Adipocyte (in vitro differentiated cells): ENCODE results near the gene RIMS1.

Experiments
- DNase-seq: peaks from one replicate; pipeline ENCODE4 v3.0.0-alpha.2; 2015; ENCODE audit warnings: low read depth
- H3K27me3 ChIP-seq: replicated peaks from 2 replicates; pipeline ENCODE4 v1.7.0; 2013; ENCODE audit warnings: mild to moderate bottlenecking, low read length, moderate library complexity; ENCODE audit not compliant: control insufficient read depth, insufficient read depth
- H3K36me3 ChIP-seq: 2 replicates; pipeline ENCODE4 v1.7.0; 2013; ENCODE audit warnings: low read length, mild to moderate bottlenecking, moderate library complexity; ENCODE audit not compliant: control insufficient read depth, insufficient read depth, severe bottlenecking
- H3K4me1 ChIP-seq: 2 replicates; pipeline ENCODE4 v1.7.0; 2013; ENCODE audit warnings: mild to moderate bottlenecking, low read length, moderate library complexity; ENCODE audit not compliant: control insufficient read depth, insufficient read depth
- H3K4me3 ChIP-seq: 2 replicates; pipeline ENCODE4 v1.7.0; 2013; ENCODE audit warnings: mild to moderate bottlenecking, low read length, moderate library complexity
- H3K9ac ChIP-seq: 2 replicates; pipeline ENCODE4 v1.7.0; 2013; ENCODE audit warnings: mild to moderate bottlenecking, low read length, moderate library complexity
- H3K9me3 ChIP-seq: 2 replicates; pipeline ENCODE4 v1.7.0; 2013; ENCODE audit warnings: mild to moderate bottlenecking, low read length, moderate library complexity; ENCODE audit not compliant: control insufficient read depth

RIMS1 gene

DNA sequence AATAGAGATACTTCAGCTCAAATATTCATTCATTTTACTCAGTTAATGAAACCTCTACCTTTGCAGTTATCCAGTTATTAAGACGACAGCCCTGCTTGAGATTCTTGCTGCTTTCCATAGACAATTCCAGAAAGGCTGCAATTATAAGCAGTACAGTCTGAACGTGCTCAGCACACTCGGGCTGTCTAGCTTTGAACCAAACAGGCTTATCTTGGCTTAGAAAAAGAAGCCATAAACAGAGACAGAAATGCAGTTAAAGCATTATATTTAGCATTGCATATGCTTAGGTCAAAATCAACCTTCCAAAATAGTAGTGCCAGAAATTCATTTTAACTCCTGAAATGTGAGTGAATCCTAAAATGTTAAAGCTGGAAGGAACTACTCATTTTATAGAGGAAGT is 531.4 kb downstream of the RIMS1 start:
- peak; percentile 34 for DNase-seq
- Histone ChIP-seq H3K9ac (no peak overlapping the region), H3K27me3 (peaks cover 5% of the 10 kb centered on the region), H3K4me3 (no peak overlapping the region), H3K9me3 (no peaks in the 10 kb centered on the region), H3K36me3 (no peaks in the 10 kb centered on the region), H3K4me1 (no peaks in the 10 kb centered on the region)

DNA sequence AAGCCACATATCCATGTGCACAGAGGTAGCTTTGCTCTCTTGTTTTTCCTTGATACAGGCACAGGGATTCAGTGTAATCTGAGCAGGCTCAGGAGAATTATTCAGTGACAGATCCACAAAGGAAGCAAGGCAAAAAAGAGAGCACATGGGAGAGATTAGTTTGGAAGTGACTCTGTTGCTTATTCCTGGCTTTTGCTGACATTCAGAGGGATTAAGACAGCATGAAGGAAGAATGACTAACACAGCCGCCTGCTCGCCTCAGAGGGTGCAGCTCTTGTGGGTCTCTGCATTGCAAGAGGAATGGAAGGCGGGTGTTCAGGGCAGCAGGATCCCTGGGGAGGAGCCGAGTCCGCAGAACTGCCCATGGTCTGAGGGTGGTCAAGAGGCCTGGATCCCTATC is 532.1 kb downstream of the RIMS1 start:
- no peaks in the 10 kb centered on the region for H3K4me1 ChIP-seq
- no peaks in the 10 kb centered on the region for H3K36me3 ChIP-seq
- no peak overlapping the region for H3K4me3 ChIP-seq
- peaks cover 5% of the 10 kb centered on the region for H3K27me3 ChIP-seq
- no peaks in the 10 kb centered on the region for H3K9me3 ChIP-seq
- DNase-seq: peak; percentile 91
- no peak overlapping the region for H3K9ac ChIP-seq

DNA sequence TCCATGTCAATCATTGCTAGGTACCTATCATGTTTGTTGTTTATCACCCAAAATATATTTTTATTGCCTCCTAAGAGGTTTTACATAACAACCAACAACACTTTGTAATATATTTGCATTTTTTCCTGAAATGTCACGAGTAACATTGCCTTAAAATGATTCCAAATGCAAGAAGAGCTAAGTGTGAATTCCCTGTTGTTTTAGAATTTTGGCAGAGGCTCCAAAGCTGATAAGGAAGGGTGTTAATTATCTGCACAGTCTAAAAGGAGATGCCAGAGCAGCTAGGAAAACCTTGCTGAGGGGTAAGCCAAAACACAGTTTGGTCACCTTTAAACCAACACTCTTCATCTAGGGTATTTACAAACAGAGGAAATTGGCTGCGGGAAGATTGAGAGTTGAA is 533.6 kb downstream of the RIMS1 start:
- Histone ChIP-seq H3K9ac (no peak overlapping the region), H3K9me3 (no peaks in the 10 kb centered on the region), H3K27me3 (no peaks in the 10 kb centered on the region), H3K4me1 (peaks cover 1% of the 10 kb centered on the region), H3K4me3 (no peak overlapping the region), H3K36me3 (no peaks in the 10 kb centered on the region)
- no peak for DNase-seq

DNA sequence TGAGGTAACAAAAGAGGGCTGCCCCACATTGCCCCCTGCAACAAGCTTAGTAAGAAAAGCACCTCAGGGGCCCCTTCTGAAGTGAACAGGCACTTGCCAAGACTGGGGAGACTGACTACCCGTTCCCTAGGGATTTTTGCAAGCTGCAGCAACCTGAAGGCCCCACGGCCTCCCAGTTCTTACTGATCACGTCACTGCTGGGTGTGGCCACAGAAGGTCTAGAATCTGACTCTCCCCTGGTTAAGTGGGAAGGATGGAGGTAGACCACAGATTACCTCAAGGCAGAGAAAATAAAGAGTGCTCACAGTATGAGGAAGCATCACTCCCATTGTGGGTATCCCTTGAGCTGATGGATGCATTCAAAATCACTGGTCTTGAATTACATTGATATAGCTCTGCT is 534.1 kb downstream of the RIMS1 start:
- no peaks in the 10 kb centered on the region for H3K36me3 ChIP-seq

DNA sequence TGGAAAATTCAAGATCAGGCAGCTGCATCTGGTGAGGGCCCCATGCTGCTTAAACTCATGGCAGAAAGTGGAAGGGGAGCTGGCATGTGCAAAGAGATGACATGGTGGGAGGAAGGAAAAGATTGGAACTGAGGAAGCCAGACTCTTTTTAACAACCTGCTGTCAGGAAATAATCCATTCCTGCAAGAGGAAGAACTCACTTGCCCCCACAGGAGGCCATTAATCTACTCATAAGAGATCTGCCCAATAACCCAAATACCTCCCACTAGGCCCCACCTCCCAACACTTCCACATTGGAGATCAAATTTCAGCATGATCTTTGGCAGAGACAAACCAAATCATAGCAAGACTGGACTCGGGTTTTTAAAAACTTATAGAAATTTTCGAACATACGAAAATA is 535.0 kb downstream of the RIMS1 start:
- Histone ChIP-seq H3K9ac (no peak overlapping the region), H3K4me1 (peaks cover 8% of the 10 kb centered on the region), H3K36me3 (no peaks in the 10 kb centered on the region), H3K27me3 (no peaks in the 10 kb centered on the region), H3K9me3 (no peaks in the 10 kb centered on the region), H3K4me3 (no peak overlapping the region)
- DNase-seq: no peak

More for the DNA sequence above, 534.1 kb downstream of the RIMS1 start:
- Histone ChIP-seq H3K4me3 (no peak overlapping the region), H3K4me1 (peaks cover 5% of the 10 kb centered on the region), H3K9me3 (no peaks in the 10 kb centered on the region), H3K27me3 (no peaks in the 10 kb centered on the region), H3K9ac (no peak overlapping the region)
- no peak for DNase-seq

DNA sequence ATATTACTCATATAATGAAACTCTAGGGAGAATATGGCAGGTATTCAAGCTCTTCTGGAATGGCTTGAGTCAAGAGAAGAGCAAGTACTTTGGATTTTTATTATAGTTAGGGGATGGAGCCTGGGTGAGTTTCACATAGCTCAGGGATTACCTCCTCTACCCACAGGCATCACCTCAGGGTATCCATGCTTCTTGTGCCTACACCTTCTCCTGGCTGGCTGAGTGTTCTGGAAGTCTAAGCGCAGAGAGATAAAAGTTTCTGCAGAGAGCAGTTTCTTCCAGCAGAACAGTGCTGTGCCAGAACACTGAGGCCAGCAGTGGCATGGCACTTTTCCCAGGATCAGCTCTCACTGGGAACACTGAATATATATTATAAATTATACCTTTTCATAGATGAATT is 535.8 kb downstream of the RIMS1 start:
- Histone ChIP-seq H3K27me3 (no peaks in the 10 kb centered on the region), H3K36me3 (no peaks in the 10 kb centered on the region), H3K9me3 (no peaks in the 10 kb centered on the region), H3K4me3 (no peak overlapping the region), H3K9ac (no peak overlapping the region), H3K4me1 (peaks cover 8% of the 10 kb centered on the region)
- DNase-seq: peak; percentile 46

DNA sequence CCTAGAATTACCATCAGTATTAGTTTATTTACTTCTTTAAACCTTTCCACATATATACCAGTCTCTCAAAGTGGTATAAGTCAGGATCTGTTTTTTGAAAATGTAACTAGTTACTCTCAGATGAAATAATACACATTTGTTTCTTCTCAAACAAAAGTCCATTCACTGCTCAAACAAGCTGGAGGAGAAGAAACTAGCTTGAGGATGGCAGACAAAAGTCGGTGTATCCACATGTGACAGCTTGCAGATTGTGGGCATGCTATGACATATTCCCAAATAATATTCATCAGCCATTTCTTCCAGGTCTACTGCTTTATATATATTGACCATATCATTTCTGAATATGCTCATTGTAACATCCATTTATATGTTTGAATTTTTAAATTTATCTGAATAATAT is 538.1 kb downstream of the RIMS1 start:
- H3K36me3 ChIP-seq: no peaks in the 10 kb centered on the region
- no peak for DNase-seq
- no peak overlapping the region for H3K4me3 ChIP-seq
- no peak overlapping the region for H3K9ac ChIP-seq
- H3K4me1 ChIP-seq: peaks cover 8% of the 10 kb centered on the region
- no peaks in the 10 kb centered on the region for H3K9me3 ChIP-seq
- no peaks in the 10 kb centered on the region for H3K27me3 ChIP-seq

DNA sequence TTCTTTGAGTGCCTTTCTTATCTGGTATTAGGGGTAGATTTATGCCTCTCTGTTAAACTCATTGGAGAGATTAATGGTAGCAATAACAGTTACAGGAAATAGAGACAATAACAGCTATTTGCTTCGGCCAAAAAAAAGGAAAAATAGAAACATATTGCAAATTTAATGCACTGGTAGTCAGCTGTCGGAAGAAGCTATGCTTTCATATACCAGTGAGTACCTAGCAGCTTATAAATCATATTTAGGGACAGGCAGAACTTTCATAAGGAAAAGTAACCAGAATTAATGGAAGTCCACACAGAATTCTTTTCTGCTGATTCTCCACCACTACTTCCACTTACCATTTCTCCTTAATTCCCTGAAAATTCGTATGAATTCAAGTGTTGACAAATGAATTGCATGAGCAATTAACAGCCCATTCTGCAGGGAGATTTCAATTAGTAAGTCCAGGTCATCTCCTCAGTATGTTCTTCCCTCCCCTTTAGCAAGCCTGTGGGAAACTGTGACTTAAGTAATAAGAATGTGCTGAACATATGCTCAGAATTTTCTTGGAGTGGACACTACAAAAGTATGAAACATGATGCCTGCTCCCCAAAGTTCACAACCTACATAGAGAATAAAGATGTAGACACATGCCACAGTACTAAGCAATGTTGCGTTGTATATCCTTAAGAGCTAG is 538.8 kb downstream of the RIMS1 start:
- peak; percentile 91 for DNase-seq
- H3K4me3 ChIP-seq: no peak overlapping the region
- no peaks in the 10 kb centered on the region for H3K9me3 ChIP-seq
- H3K9ac ChIP-seq: no peak overlapping the region
- no peaks in the 10 kb centered on the region for H3K36me3 ChIP-seq
- H3K4me1 ChIP-seq: peaks cover 8% of the 10 kb centered on the region
- no peaks in the 10 kb centered on the region for H3K27me3 ChIP-seq

DNA sequence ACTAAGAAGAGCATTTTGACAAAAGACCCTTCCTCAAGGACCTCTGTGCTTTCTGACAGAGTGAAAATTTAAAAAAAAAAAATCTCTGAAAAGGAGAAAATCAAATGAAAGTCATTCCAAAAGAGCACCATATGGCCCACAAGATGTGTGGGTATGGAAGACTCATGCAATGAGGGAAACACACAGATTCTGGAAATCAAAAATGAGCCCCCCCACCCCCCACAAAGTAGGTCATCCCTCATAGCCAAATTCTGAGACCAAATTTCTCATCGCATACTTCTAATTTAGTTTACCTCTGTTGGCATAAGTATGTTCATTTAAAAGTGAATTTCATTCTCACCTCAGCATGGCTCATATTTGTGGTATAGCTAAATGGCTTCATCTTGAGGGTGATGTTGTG is 554.3 kb downstream of the RIMS1 start:
- DNase-seq: no peak
- no peak overlapping the region for H3K9ac ChIP-seq
- no peaks in the 10 kb centered on the region for H3K4me1 ChIP-seq
- peaks cover 19% of the 10 kb centered on the region for H3K27me3 ChIP-seq
- H3K9me3 ChIP-seq: no peaks in the 10 kb centered on the region
- no peaks in the 10 kb centered on the region for H3K36me3 ChIP-seq
- H3K4me3 ChIP-seq: no peak overlapping the region

DNA sequence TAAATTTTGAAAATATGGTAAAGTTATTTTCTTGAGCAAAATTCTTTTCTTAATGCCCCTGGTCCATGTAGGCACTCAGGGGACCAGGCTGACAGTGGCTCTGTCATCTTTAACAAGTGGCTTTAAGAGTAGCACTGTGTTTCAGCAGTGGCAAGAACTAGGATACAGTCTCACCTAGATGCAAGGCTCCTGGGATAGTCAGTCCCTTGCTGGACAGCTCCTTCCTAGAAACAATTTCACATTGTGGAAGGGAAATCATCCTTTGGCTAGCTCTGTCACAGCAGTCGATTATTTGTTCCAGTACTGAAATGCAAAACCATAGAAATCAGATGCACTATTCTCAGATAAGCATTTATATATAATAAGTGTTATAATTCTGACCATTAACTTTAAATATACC is 560.1 kb downstream of the RIMS1 start:
- Histone ChIP-seq H3K9me3 (no peaks in the 10 kb centered on the region), H3K36me3 (no peaks in the 10 kb centered on the region), H3K4me3 (no peak overlapping the region), H3K9ac (no peak overlapping the region), H3K27me3 (peaks cover 14% of the 10 kb centered on the region), H3K4me1 (no peaks in the 10 kb centered on the region)
- DNase-seq: peak; percentile 27
